OCI-LY1 (cell line): ENCODE results near the gene KLHL15.

Experiments
- H2AFZ ChIP-seq: fragments of 200-600 bp; sonication (generic), shearing (Covaris generic); 2 replicates; pipeline ENCODE4 v1.6.0; 2014; ENCODE audit warnings: antibody characterized with exemption, mild to moderate bottlenecking, low read length
- H3F3A ChIP-seq: fragments of 200-600 bp; sonication (generic), shearing (Covaris generic); 2 replicates; pipeline ENCODE4 v1.6.0; 2014; ENCODE audit warnings: mild to moderate bottlenecking, antibody characterized with exemption, low read length, moderate library complexity; ENCODE audit not compliant: insufficient read depth
- H3K27ac ChIP-seq: fragments of 200-600 bp; sonication (generic); 2 replicates; pipeline ENCODE4 v1.5.1; 2014; ENCODE audit warnings: low read length, mixed run types, mild to moderate bottlenecking, low read depth; ENCODE audit not compliant: poor library complexity, severe bottlenecking
- H3K27me3 ChIP-seq: fragments of 200-600 bp; sonication (generic); 2 replicates; pipeline ENCODE4 v1.6.0; 2014; ENCODE audit warnings: antibody characterized with exemption, mild to moderate bottlenecking, low read length, moderate library complexity; ENCODE audit not compliant: insufficient read depth
- H3K36me3 ChIP-seq: fragments of 200-600 bp; sonication (generic); 2 replicates; pipeline ENCODE4 v1.6.1; 2014; ENCODE audit warnings: mild to moderate bottlenecking, antibody characterized with exemption, low read length, moderate library complexity, mixed read lengths; ENCODE audit not compliant: insufficient read depth
- H3K4me1 ChIP-seq: fragments of 200-600 bp; sonication (generic); 2 replicates; pipeline ENCODE4 v1.5.1; 2014; ENCODE audit warnings: mild to moderate bottlenecking, low read length, moderate library complexity; ENCODE audit not compliant: insufficient read depth, severe bottlenecking
- H3K4me2 ChIP-seq: fragments of 200-600 bp; sonication (generic), shearing (Covaris generic); 2 replicates; pipeline ENCODE4 v1.6.1; 2014; ENCODE audit warnings: low read length
- H3K4me3 ChIP-seq: fragments of 200-600 bp; sonication (generic); 2 replicates; pipeline ENCODE4 v1.5.1; 2014; ENCODE audit warnings: low read length, low read depth, mild to moderate bottlenecking, mixed read lengths; ENCODE audit not compliant: poor library complexity, severe bottlenecking
- H3K79me2 ChIP-seq: fragments of 200-600 bp; shearing (Covaris generic); 2 replicates; pipeline ENCODE4 v1.6.1; 2016; ENCODE audit warnings: mixed run types, low read length, mixed read lengths; ENCODE audit not compliant: insufficient read depth
- H3K9ac ChIP-seq: fragments of 200-600 bp; sonication (generic), shearing (Covaris generic); 2 replicates; pipeline ENCODE4 v1.6.1; 2014; ENCODE audit warnings: mild to moderate bottlenecking, low read length, mixed read lengths
- H3K9me2 ChIP-seq: fragments of 200-600 bp; sonication (generic), shearing (Covaris generic); 2 replicates; pipeline ENCODE4 v1.6.1; 2014; ENCODE audit warnings: low read depth, mild to moderate bottlenecking, low read length, mixed read lengths
- H3K9me3 ChIP-seq: fragments of 200-600 bp; shearing (Covaris generic); 2 replicates; pipeline ENCODE4 v1.6.1; 2014; ENCODE audit warnings: low read length, mixed read lengths
- H4K20me1 ChIP-seq: fragments of 200-600 bp; sonication (generic), shearing (Covaris generic); 2 replicates; pipeline ENCODE4 v1.6.0; 2016; ENCODE audit warnings: mild to moderate bottlenecking, low read length; ENCODE audit not compliant: insufficient read depth
- CTCF ChIP-seq: fragments of 200-600 bp; sonication (generic), shearing (Covaris generic); IDR thresholded peaks from 2 replicates; pipeline ENCODE4 v1.5.1; 2017; ENCODE audit warnings: mild to moderate bottlenecking, antibody characterized with exemption, low read length, moderate library complexity, mixed read lengths
- EZH2 ChIP-seq: fragments of 200-600 bp; sonication (generic), shearing (Covaris generic); IDR thresholded peaks from 2 replicates; pipeline ENCODE4 v1.8.0; 2017; ENCODE audit warnings: borderline replicate concordance, mixed run types, mild to moderate bottlenecking, antibody characterized with exemption, low read length, moderate library complexity, mixed read lengths

Gene KLHL15

GRCh38 chrX:24002167-24002566 is 24.8 kb downstream of the KLHL15 start:
- Histone ChIP-seq H3K9me3 (no peaks in the 10 kb centered on the region), H3K79me2 (no peaks in the 10 kb centered on the region), H3K36me3 (peaks cover 27% of the 10 kb centered on the region), H3K27ac (no peak overlapping the region), H3K4me1 (no peaks in the 10 kb centered on the region), H4K20me1 (no peaks in the 10 kb centered on the region), H3K9me2 (no peaks in the 10 kb centered on the region), H3K9ac (no peak overlapping the region), H3K4me3 (no peak overlapping the region), H3K27me3 (no peaks in the 10 kb centered on the region), H3K4me2 (no peak overlapping the region), H3F3A (no peaks in the 10 kb centered on the region), H2AFZ (no peak overlapping the region)
- no peak for TF ChIP-seq EZH2
- no peak for TF ChIP-seq CTCF

- Histone ChIP-seq H2AFZ (no peak overlapping the region), H3K4me3 (no peak overlapping the region), H3K79me2 (no peaks in the 10 kb centered on the region), H3K36me3 (peaks cover 12% of the 10 kb centered on the region), H3K4me1 (no peaks in the 10 kb centered on the region), H3K9me2 (no peaks in the 10 kb centered on the region), H3K4me2 (no peak overlapping the region), H3K9me3 (no peaks in the 10 kb centered on the region), H3K27ac (no peak overlapping the region), H3K27me3 (no peaks in the 10 kb centered on the region), H3F3A (no peaks in the 10 kb centered on the region), H3K9ac (no peak overlapping the region), H4K20me1 (no peaks in the 10 kb centered on the region)
- TF ChIP-seq EZH2 (no peak), CTCF (no peak)
These were observed 27.3 kb downstream of the KLHL15 start for GRCh38 chrX:23999671-24000070.

- Histone ChIP-seq H3K4me3 (no peak overlapping the region), H2AFZ (no peak overlapping the region), H3K79me2 (no peaks in the 10 kb centered on the region), H3K27me3 (no peaks in the 10 kb centered on the region), H3K9me3 (no peaks in the 10 kb centered on the region), H4K20me1 (no peaks in the 10 kb centered on the region), H3K9me2 (no peaks in the 10 kb centered on the region), H3K4me2 (no peak overlapping the region), H3K4me1 (no peaks in the 10 kb centered on the region), H3F3A (no peaks in the 10 kb centered on the region), H3K36me3 (peaks cover 17% of the 10 kb centered on the region), H3K9ac (no peak overlapping the region), H3K27ac (no peak overlapping the region)
- TF ChIP-seq CTCF (no peak), EZH2 (no peak)
These were observed 33.9 kb downstream of the KLHL15 start for GRCh38 chrX:23993012-23993633.
